Right ventricle myocardium inferior (tissue), 1 donor: ENCODE data around the gene KIAA0040. TPM values are rescaled to one million over a fixed set of nuclear protein-coding genes. Genes with fewer than 3 reads are reported as not detected.

Source experiments
- ATAC-seq: fragments of 200-7000 bp; cut with Tn5 transposase; one replicate; pipeline ENCODE4 v1.9.1; 2020; ENCODE audit warnings: mild to moderate bottlenecking, moderate library complexity
- DNase-seq: peaks from one replicate; pipeline ENCODE4 v3.0.0; 2021; ENCODE audit errors: missing footprints
- intact Hi-C: fragments of 100-400 bp; cut with DNase I; formaldehyde crosslinking; loops from one replicate; pipeline ENCODE4 v1.11.0; 2022
- total RNA-seq: library from RNA; stranded (reverse); fragmentation: NEBNext Ultra II Directional; extraction: Animal tissue kit (Norgen Biotek cat#: 25700); gene quantifications from one replicate; pipeline ENCODE4 v1.2.1, GENCODE V29; 2021
- donor health status: DM: no; HTN: yes; CAD: no; lungs with severe emphysema.

KIAA0040 gene
- total RNA-seq, 1 donor from 2014 or later, result 22.8 TPM

DNA sequence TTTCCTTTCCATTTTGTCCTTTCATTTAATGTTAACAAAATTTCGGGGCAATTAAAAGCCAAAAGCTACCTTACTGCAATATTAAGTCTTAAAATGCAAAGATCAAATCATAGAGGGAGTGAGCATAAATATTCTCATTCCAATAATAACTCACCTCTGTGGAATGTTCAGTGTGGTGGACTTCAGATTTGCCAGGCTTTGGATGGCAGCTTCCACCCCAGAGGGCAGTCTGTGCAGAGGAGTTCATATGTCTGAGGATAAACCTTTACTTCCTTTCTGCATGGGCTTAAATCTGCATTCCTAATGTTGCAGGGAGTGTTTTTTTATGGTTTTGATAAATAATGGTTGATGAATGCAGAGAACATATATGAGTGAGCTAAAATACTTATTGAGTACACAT, 16.3 kb downstream of the KIAA0040 start:
- no peak for ATAC-seq
- intact Hi-C loops, result no loop called here

DNA sequence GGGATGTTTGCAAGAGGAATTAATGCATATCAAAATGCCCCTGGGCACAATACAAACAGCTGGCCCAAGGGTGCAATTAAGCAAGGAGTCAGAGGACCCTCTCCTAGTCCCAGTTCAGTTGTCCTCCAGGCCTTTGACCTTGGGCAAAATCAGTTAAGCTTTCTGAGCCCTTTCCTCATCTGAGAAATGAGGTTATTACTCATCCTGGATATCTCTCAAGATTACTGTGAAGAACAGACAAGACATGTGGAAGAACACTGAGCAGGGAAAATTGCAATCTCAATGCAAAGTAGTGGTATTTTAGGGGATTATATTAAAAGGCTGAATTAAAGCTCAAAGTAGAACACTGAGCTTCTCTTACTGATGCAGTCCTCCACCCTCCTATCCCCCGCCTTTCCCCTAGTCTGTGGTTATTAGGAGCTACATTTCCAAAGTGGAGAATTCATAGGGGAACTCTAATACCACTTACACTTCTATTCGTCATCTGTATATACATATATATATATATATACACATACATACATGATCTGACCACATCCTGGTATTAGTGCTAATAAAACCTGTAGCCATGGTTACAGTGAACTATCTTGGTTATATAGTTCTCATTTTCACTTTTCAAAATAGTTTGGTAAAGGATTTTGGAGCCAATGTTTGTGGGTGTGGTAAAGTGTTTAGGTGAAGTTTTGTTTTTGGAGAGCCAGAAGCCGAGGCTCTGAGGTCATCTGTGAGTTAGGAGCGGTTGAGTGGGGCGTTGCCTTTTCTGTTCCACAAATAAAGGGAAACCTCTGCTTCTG, 18.1 kb downstream of the KIAA0040 start:
- intact Hi-C loops, result no loop called here
- DNase-seq (no peak), ATAC-seq (no peak)

More for the DNA sequence above, 16.3 kb downstream of the KIAA0040 start:
- no peak for DNase-seq

DNA sequence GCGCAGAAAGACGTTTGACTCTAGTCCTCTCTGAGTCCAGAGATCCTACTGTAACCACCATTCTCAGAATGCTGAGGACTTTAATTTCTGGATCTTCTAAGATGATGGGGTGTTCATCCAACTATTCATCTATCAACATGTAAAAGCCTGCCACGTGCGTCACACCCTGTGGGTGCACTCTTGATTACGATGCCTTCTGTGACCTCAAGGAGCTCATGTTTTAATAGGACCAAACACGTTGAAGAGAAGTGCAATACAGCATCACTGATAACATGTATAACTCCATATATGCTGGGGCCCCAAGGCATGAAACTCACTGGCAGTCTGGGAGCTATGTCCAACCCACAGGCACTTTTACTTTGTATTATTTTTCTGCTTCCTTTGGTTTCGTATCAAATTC, 19.0 kb downstream of the KIAA0040 start:
- intact Hi-C loops, result no loop called here
- ATAC-seq (no peak), DNase-seq (no peak)

DNA sequence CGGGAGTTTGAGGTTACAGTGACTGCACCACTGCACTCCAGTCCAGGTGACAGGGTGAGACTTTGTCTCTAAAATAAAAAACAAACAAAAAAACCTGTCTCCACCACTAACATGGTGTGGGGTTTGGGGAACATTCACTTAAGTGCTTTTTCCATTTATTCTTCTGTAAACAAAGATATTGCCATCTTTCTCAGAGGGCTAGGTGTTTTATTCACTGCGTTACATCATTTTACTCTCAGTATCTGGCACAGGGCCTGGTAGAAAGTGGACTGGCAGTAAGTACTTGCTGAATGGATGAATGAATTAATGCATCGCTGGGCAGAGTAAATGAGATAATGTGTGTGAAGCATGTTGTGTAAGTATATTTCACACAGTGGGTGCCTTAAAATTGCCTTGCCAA, 20.1 kb downstream of the KIAA0040 start:
- DNase-seq, result no peak

DNA sequence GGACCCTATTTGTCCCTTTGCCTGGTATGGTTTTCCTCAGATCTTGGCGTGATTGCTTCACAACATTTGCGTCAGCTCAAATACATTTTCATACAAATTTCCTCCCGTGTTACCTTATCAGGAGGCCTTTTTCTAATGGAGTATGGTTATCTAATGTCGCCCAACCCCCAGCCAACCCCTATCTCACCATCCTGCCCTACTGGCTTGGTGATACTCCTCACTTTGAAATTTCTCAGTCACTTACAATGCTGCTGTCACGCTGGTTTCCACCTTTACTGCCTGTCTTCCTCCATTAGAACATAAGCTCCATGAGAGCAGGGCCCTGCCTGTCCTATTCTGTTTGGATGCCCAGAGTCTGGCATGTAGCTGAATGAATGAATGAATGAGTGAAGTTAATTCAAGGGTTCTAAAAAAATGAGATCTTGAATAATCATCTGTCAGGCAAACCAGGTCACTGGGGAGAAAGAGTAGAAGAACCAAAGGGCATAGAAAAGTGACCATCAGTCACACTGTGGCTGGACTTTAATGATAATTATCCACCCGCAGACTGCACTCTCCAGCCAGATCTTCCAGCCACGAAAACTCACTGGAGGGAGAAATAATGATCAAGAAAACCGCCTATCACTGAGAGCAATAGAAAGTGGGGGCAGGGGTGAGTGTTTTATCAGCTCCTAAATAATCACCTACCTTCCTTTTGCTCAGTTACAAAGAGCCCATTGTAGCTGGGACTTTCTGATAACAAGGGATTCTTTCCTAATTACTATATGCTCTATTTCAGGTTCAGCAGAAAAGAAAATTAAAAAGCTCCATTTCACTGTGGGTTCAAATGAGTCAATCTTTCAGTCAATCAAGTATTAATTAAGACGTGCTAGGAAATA, 21.3 kb downstream of the KIAA0040 start:
- intact Hi-C loops, result no loop called here
- no peak for DNase-seq
- ATAC-seq, result no peak

More for the DNA sequence above, 20.1 kb downstream of the KIAA0040 start:
- no peak for ATAC-seq
- intact Hi-C loops, result no loop called here

DNA sequence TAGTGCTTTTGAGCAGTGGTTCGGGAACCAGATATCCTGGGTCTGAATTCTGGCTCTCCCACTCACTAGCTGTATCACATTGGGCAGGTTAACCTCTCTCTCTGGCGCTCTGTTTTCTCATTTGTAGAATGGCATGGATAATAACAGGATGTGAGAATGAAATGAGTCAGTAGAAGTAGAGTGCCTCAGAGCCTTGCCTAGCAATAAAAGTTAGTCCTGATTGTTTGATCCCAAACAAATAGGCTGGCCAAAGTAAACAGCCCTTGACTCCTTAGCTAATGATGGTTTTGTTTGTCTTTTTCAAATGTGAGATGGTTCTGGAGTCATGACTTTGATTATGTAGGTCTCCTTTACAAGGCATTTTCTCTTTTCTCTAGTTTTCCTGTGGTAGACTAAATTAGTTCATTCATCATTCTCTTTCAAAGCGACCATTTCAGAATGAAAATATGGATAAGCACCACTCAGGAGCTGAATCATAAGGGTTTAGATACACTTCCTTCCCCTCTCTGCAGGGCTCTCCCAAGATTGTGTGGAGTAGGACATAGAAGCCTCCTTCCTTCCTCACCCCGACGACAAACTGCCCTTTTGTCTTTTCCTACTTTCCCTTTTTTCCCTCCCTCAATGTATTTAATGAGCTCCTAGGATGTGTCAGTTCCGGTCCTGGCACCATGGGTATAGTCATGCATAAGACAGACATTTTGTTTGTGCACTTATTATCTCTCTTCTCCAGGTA, 23.1 kb downstream of the KIAA0040 start:
- ATAC-seq (no peak), DNase-seq (no peak)
- intact Hi-C loops, result no loop called here

DNA sequence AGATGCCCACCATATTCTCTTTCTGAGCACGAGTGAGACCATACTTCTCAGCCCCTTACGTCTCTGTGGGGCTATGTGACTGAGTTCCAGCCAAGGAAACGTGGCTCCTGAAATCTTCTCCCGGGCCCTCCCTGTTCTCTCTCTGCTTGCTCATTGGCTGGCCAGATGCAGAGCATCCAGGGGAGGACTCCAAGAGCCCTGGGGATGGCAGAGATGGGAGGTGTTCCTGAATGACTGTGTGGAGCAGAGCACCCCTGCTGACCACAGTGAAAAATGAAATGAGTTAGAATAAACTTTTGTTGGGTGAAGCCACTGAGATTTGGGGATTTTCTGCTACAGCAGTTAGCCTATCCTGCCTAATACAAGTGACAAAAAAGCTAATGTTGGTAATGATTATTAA, 23.8 kb downstream of the KIAA0040 start:
- intact Hi-C loops, result no loop called here
- DNase-seq (no peak), ATAC-seq (no peak)

DNA sequence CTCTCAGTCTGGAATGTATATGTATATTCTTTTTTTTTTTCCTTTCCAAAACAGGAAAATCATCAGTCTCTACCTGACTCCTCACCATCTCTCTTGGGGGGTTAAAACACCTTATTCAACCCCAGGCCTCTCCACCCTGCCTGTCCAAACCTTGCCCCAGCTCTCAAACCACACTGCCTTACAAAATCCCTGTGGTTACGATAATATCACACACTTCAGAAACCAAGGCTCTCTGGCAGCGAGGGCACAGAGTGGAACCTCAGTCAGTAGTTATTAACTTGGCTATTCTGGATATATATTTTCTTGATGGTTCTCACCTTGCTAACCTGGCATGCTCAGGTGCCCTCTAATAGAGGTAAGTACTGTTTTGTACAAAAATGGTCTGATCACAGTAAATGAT, 24.7 kb downstream of the KIAA0040 start:
- DNase-seq (no peak), ATAC-seq (no peak)
- intact Hi-C loops, result no loop called here

DNA sequence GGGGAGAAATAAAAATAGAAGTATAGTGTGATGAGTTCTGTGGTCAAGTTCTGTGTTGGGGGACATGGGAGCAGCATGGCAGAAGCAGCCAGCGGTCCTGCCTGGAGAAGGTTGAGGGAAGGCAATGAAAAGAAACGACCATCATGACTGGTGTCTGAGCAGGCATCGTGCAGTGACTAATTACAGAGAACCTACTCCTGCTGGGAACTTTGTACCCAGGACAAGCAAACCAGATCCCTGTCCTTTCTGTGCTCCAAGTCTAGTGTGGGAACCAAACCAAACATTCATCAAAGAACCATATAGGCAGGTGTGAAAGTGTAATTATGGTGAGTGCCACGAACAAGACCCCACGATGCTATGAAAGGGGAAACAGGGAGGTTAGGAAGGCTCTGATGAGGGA, 25.8 kb downstream of the KIAA0040 start:
- intact Hi-C loops, result no loop called here
- DNase-seq, result no peak
- peak; percentile 21 for ATAC-seq

DNA sequence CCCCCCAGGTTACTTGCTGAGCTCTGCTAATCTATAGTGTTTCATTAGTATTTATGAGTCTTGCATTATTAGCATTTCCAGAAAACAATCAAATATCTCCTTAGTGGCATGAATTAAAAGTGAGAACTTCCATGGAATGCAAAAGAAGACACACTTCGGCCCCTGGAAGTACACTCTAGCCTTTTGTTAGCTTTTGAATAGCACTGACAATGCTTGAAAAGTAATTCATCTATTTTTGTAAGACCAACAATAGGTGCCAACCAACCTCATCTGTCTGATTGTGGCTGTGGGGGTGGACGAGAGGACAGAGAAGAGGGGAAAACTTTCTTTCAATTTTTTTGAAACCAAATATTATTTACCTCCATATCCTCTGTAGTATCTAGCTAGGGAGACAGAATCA, 27.8 kb downstream of the KIAA0040 start:
- intact Hi-C loops, result no loop called here
- no peak for ATAC-seq
- no peak for DNase-seq

DNA sequence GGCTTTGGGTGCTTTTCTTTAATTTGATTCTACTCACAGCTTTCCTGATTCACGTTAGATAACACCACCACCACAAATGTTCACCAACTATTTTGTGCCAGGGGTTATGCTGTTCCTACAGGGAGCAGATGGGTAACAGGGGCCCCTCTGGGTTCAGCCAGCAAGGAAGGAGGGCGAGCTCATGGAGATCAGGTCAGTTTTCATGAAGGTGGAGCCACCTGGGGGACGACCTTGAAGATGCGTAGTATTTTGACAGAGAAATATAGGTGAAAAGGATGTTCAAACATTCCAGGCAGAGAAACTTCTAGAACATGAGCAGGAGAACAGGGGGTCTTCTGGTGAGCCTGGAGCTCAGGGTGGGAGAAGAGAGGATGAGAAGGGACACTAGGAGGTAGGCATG, 28.9 kb downstream of the KIAA0040 start:
- no peak for ATAC-seq
- DNase-seq, result no peak
- intact Hi-C loops, result no loop called here

DNA sequence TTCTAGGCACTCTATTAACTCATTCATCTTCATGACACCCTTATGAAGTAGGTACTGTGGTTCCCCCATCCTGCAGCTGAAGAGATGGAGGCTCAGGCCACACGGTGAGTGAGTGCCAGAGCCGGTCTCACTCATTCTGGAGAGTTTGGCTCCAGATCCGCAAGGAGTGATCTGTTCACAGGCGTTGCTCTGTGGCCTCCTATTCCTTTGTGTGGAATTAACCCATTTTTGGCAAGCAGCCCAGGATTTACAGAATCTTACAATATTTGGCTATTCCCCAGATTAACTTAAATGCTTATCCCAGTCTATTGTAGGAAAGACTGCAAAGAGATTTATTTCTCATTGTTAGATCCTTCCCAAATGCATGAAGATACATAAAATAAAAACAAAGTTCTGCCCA, 29.6 kb downstream of the KIAA0040 start:
- DNase-seq, result no peak
- no peak for ATAC-seq
- intact Hi-C loops, result no loop called here

DNA sequence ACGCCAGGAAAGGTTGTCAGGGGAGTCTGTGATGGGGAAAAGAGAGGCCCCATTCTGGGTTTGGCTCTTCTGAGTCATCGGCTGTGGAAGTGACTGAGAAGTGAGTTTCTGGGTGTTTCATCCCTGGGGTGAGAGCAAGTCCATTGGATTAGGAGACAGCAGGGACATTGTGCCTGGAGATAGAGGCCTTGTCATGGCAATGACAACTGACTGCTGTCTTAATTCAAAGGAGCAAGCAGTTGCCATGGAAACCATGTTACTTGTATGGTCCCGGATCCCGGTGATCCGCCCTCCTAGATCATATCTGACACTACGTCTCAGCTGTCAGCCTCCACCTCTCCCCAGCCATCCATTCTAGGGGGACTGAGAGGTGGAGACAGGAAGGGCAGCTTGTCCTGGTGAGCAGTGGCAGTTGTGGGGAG, 34.4 kb downstream of the KIAA0040 start:
- DNase-seq (no peak), ATAC-seq (no peak)
- intact Hi-C loops, result no loop called here

DNA sequence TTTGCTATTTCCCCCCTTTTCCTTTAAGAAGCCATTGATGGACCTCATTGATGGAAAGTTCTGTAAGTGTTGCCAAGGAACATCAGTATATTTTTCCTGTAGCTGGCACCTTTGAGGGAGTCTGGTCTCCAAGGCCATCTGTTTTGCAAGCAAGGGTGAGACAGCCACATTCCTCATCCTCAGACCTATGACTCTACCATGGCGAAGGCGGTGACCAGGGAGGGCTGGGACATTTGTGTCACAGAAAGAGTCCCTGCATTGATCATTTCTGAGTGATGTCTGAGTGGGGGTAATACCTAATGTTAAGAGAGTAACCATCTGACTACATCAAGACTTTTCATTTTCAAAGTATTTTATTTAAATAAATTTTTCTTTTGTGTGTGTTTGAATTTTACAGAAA, 35.4 kb downstream of the KIAA0040 start:
- no peak for ATAC-seq
- no peak for DNase-seq
- intact Hi-C loops, result no loop called here

DNA sequence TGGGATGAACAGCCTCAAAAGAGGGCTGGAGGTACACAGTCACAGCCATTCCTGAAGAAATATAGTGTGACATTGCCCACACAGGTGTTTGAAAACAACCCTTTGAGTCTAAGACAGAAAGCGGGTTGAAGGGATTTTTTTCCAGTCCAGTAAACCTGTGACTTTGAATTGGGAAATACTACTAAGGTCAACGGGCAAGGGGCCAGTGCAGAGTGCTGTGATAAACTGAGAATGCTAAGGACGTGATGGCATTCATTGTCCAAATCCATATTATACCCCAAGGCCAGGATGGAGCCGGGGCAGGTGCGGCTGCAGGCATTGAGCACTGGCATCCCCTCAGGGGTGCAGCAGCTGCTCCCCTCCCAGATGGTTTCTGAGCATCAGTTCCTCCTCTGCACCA, 36.6 kb downstream of the KIAA0040 start:
- ATAC-seq, result peak; percentile 16
- no peak for DNase-seq
- intact Hi-C loops, result loop anchor here (2.0 kb wide), 2 partner anchors 37 to 65 kb away; partner anchors contain the start of gene KIAA0040

DNA sequence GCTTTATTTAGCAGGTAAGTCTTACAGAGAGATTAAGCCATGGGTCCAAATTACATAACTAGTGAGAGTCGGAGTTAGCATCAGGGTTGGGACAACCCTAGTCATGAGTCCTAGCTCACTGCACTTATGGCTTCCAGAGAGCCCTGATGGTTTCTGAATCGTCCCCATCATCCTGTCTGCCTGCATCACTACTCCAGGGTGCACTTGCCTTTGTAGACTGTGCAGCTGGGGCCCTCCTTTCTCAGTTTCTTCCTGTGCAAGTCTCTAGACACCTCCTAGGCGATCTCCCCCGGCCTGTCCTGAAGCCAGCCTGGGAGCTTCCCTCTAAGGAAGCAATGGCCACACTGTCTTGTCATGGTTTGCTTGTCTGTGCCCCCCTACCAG, 37.1 kb downstream of the KIAA0040 start:
- DNase-seq (no peak), ATAC-seq (peak; percentile 17)
- intact Hi-C loops, result loop anchor here (2.0 kb wide), 2 partner anchors 37 to 65 kb away; partner anchors contain the start of gene KIAA0040

DNA sequence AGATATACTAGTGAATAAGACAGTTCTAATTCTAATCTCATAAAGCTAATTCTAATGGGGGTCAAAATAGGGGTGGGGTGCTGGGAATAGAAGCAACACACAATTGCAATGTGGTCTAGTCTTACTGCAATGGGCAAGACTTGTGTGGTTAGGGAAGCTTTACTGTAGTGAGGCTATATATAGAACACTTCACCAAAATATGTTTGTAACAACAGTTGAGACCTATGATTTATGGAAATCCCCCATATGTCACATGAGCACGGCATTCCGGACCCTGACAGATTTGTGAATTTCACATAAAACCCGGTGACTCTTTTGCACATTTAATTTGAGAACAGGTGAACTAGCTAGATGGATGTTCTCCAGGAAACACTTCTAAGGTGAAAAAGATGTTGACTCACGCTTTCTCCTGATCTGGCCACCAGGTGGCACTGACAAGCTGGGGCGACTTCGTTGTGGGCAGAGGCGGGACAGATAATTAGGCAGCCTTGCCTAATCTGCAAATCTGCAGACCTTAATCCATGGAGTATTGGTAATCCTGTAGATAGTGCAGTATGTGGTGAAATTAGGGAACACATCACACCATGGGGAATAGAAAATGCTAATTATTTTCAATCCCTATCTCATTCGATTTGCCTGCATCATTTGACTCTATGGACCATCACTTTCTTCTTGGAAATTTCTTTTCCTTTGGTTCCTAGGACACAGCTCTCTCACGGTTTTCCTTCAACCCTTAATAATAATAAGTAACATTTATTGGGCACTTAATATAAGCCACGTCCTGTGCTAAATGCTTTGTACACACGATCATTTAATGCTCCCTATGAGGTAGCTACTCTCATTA, 37.7 kb downstream of the KIAA0040 start:
- ATAC-seq (peak; percentile 65), DNase-seq (peak; percentile 79)
- intact Hi-C loops, result loop anchor here (2.0 to 5.0 kb wide), 4 partner anchors 38 to 917 kb away; partner anchors contain the start of gene KIAA0040

DNA sequence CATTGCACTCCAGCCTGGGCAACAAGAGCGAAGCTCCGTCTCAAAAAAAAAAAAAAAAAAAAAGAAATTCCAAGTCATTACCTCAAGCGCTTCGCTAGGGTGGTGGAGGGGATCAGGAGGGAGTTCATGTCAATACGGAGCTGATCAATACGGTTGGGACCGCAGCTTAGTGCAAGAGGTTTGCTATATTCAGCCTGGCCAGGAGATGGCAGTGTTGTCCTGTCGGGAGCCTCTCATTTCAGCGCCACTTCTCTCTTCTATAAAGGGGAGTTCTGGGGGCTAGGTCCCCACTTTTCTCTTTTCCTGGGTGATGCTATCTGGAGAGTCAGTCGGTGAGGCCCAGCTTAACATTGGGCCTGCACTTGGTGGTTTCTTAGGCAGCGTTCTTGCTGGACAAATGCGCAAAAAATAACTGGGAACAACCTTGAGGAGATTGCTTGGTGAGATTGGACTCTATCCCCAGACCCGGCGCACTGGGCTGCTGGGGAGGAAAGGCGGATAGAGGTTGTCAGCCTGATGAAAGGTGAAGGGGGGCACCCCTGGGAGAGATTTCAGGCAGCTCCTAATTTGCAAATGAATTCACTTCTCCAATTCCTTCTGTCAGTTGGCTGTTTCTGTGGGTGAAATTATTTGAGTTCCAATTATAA, 40.4 kb downstream of the KIAA0040 start:
- intact Hi-C loops, result loop anchor here (1.0 to 5.0 kb wide), 3 partner anchors 167 to 920 kb away; no protein-coding TSS in a partner anchor
- peak; percentile 62 for ATAC-seq
- no peak for DNase-seq
